ENCODE data around the gene KIF16B. TPM values are rescaled to one million over a fixed set of nuclear protein-coding genes. Genes with fewer than 3 reads are reported as not detected.

KIF16B gene
- total and polyA plus RNA-seq, 2 donors (not counting 3 experiments of a cell fraction or from before 2014, with no cell fraction given): 2.9 to 8.8 TPM

- Histone ChIP-seq H3K9me3 (replicated peaks; ENCODE audit: control insufficient read depth, insufficient read depth, low read length) (peaks cover 2% of the 10 kb centered on the region), H3K9me1 (replicated peaks; ENCODE audit: control insufficient read depth, extremely low read depth, insufficient read depth, low read length) (no peaks in the 10 kb centered on the region), H3K4me3 (replicated peaks in 1 of 3; ENCODE audit: insufficient read depth in 1 of 3, low read depth in 1 of 3, low read length in 3 of 3) (no peak overlapping the region), H3K79me2 (ENCODE audit: control insufficient read depth, insufficient read depth, low read length) (no peaks in the 10 kb centered on the region), H3K27ac (ENCODE audit: insufficient read depth, low read depth, low read length) (no peak overlapping the region), H3K27me3 (ENCODE audit: control insufficient read depth in 2 of 2, insufficient read depth in 2 of 2, low read length in 2 of 2) (no peaks in the 10 kb centered on the region), H3K4me1 (ENCODE audit: control insufficient read depth, extremely low read depth, insufficient read depth, low read length) (no peaks in the 10 kb centered on the region), H3K4me2 (ENCODE audit: insufficient read depth, low read length) (no peak overlapping the region), H3K9ac (replicated peaks; ENCODE audit: extremely low read depth, insufficient read depth, low read length) (no peak overlapping the region), H4K20me1 (replicated peaks; ENCODE audit: control insufficient read depth, extremely low read depth, insufficient read depth, low read length) (no peaks in the 10 kb centered on the region), H3K36me3 (ENCODE audit: control insufficient read depth in 2 of 2, extremely low read depth in 1 of 2, insufficient read depth in 2 of 2, low read length in 2 of 2) (no peaks in the 10 kb centered on the region), H2AFZ (ENCODE audit: low read depth, low read length) (no peak overlapping the region)
- DNase-seq (ENCODE audit: low read depth, low spot score) (no peak), FAIRE-seq (no peak)
- TF ChIP-seq JUN (IDR thresholded peaks at IDR 0.05; ENCODE audit: borderline replicate concordance, insufficient read depth, insufficient read length, low read depth) (no peak), MYC (IDR thresholded peaks at IDR 0.05; ENCODE audit: low read depth, low read length) (no peak)
- BruUV-seq (replicated peaks): no TSS peak
- ChIA-PET POLR2A (no interaction called here), CTCF (no interaction called here)
- intact Hi-C loops (cut with micrococcal nuclease) (no loop called here), dilution Hi-C loops (cut with MboI; ENCODE audit: extremely low pct_ligation_motif_present, low sequenced_read_pairs) (no loop called here)
These were observed 332.9 kb downstream of the KIF16B start for GRCh38 chr20:16240355-16240754.

DNA sequence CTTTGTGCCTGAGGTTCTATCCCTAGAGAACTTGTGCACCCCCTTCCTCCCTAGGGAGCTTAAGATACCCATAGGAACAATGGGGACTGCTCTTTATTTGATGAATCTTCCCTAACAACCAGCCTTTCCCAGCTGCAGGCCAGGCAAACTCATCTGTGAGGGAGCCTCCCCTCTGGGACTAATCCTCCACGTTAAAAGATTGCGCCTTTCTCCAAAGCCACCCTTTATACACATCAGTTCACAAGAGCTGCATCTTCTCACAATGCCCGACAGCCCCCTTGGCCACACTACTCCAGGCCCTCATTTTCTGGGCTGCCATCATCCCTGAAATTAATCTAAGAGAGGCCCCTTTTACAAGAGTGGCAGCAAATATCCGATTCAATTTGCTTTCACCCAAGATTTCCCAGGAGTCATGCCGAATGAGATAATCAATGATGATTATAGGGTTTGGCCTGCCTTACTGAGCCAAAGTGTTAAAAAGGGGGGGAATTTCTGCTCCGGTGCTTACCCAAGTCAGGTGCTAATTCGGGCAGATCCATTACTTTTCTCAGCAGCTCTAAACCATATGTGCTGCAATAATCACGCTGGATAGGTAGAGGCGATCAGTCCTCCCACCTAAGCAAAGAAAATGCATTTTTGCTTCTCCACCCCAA is 336.5 kb downstream of the KIF16B start:
- CTCF ChIA-PET: no interaction called here
- FAIRE-seq (no peak), DNase-seq (ENCODE audit: low read depth, low spot score) (no peak)
- POLR2A ChIA-PET: no interaction called here
- Histone ChIP-seq H3K9me3 (replicated peaks; ENCODE audit: control insufficient read depth, insufficient read depth, low read length) (no peaks in the 10 kb centered on the region), H3K27ac (ENCODE audit: insufficient read depth, low read depth, low read length) (no peak overlapping the region), H3K9me1 (replicated peaks; ENCODE audit: control insufficient read depth, extremely low read depth, insufficient read depth, low read length) (no peaks in the 10 kb centered on the region), H3K9ac (replicated peaks; ENCODE audit: extremely low read depth, insufficient read depth, low read length) (no peak overlapping the region), H3K36me3 (ENCODE audit: control insufficient read depth in 2 of 2, extremely low read depth in 1 of 2, insufficient read depth in 2 of 2, low read length in 2 of 2) (no peaks in the 10 kb centered on the region), H4K20me1 (replicated peaks; ENCODE audit: control insufficient read depth, extremely low read depth, insufficient read depth, low read length) (no peaks in the 10 kb centered on the region), H3K4me2 (ENCODE audit: insufficient read depth, low read length) (no peak overlapping the region), H2AFZ (ENCODE audit: low read depth, low read length) (no peak overlapping the region), H3K4me3 (replicated peaks in 1 of 3; ENCODE audit: insufficient read depth in 1 of 3, low read depth in 1 of 3, low read length in 3 of 3) (no peak overlapping the region), H3K79me2 (ENCODE audit: control insufficient read depth, insufficient read depth, low read length) (no peaks in the 10 kb centered on the region), H3K27me3 (ENCODE audit: control insufficient read depth in 2 of 2, insufficient read depth in 2 of 2, low read length in 2 of 2) (no peaks in the 10 kb centered on the region), H3K4me1 (ENCODE audit: control insufficient read depth, extremely low read depth, insufficient read depth, low read length) (no peaks in the 10 kb centered on the region)
- no TSS peak for BruUV-seq (replicated peaks)
- intact Hi-C loops (cut with micrococcal nuclease) (no loop called here), dilution Hi-C loops (cut with MboI; ENCODE audit: extremely low pct_ligation_motif_present, low sequenced_read_pairs) (no loop called here)
- TF ChIP-seq MYC (IDR thresholded peaks at IDR 0.05; ENCODE audit: low read depth, low read length) (no peak), FOS (IDR thresholded peaks at IDR 0.05; ENCODE audit: borderline replicate concordance, insufficient read depth, low read length) (no peak), EZH2 (IDR thresholded peaks at IDR 0.05; ENCODE audit: borderline replicate concordance, low read depth, low read length, severe bottlenecking) (no peak), JUN (IDR thresholded peaks at IDR 0.05; ENCODE audit: borderline replicate concordance, insufficient read depth, insufficient read length, low read depth) (no peak), MAX (IDR thresholded peaks at IDR 0.05; ENCODE audit: insufficient read depth, insufficient read length) (no peak)
- TF ChIP-seq, protein P1, sequence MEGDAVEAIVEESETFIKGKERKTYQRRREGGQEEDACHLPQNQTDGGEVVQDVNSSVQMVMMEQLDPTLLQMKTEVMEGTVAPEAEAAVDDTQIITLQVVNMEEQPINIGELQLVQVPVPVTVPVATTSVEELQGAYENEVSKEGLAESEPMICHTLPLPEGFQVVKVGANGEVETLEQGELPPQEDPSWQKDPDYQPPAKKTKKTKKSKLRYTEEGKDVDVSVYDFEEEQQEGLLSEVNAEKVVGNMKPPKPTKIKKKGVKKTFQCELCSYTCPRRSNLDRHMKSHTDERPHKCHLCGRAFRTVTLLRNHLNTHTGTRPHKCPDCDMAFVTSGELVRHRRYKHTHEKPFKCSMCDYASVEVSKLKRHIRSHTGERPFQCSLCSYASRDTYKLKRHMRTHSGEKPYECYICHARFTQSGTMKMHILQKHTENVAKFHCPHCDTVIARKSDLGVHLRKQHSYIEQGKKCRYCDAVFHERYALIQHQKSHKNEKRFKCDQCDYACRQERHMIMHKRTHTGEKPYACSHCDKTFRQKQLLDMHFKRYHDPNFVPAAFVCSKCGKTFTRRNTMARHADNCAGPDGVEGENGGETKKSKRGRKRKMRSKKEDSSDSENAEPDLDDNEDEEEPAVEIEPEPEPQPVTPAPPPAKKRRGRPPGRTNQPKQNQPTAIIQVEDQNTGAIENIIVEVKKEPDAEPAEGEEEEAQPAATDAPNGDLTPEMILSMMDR (IDR thresholded peaks at IDR 0.05; ENCODE audit: extremely low read depth in 1 of 2, insufficient read depth in 1 of 2, low read depth in 1 of 2, low read length in 2 of 2): no peak
